HG03135 (cell line): ENCODE results near the gene EPDR1.

Experiments
- ATAC-seq: cut with Tn5 transposase; IDR thresholded peaks from one replicate; pipeline ENCODE4 v1.9.1; 2021; ENCODE audit warnings: mild to moderate bottlenecking, moderate library complexity; ENCODE audit not compliant: unreplicated experiment

EPDR1 gene

GRCh38 chr7:37973915-37974314, 53.5 kb downstream of the EPDR1 start:
- no peak for ATAC-seq

GRCh38 chr7:37974711-37975110, 54.3 kb downstream of the EPDR1 start:
- ATAC-seq = no peak

- no peak for ATAC-seq
Observed at GRCh38 chr7:37977243-37977642, 56.8 kb downstream of the EPDR1 start.

- ATAC-seq = no peak
Observed at GRCh38 chr7:37981664-37982063, 61.2 kb downstream of the EPDR1 start.

- no peak for ATAC-seq
Observed at GRCh38 chr7:37982423-37982822, 62.0 kb downstream of the EPDR1 start.

- ATAC-seq = no peak
Observed at GRCh38 chr7:37984750-37985390, 64.4 kb downstream of the EPDR1 start.

GRCh38 chr7:37986908-37987330, 66.5 kb downstream of the EPDR1 start:
- ATAC-seq = no peak

GRCh38 chr7:37987732-37988131, 67.3 kb downstream of the EPDR1 start:
- no peak for ATAC-seq

- ATAC-seq = no peak
Observed at GRCh38 chr7:37988721-37989650, 68.5 kb downstream of the EPDR1 start.

GRCh38 chr7:37990337-37990736, 69.9 kb downstream of the EPDR1 start:
- ATAC-seq = no peak

- no peak for ATAC-seq
Observed at GRCh38 chr7:37993060-37993501, 72.6 kb downstream of the EPDR1 start.

GRCh38 chr7:37999673-38000072, 79.2 kb downstream of the EPDR1 start:
- no peak for ATAC-seq

- no peak for ATAC-seq
Observed at GRCh38 chr7:38000272-38000671, 79.8 kb downstream of the EPDR1 start.
